ENCODE measurements around the gene STRADA.

Gene STRADA

DNA sequence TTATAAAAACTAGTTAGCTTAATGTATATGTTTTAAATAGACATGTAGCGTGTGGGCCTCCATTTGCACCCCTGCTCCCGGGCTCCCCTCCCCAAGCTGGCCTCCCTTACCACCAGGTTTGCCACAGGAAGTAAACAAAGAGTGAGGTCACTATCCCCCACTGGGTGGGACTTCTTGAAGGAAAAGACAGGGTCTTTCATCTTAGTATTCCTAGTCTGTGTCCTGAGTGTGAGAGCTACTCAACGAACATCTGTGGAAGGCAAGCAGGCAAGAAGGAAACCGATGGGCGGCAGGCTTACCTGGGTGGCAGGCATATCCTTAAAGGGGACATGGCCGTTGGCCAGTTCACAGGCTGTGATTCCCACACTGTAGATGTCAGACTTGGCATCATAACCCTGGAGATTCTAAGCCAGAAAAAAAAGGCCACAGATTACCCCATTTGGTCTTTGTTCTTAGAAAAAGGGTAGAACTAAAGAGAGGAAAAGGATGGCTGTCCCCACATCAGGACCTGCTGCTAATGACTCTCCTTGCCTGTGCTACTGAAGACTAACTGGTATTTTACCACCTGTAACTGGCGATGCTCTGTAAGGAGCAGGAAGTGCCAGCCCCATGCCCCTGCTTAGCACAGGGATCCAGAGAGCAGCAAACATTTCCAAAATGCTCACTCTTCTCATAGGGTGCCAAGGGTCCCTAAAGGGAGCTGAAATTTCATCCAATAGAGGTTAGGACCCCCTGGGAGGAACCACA, 35.1 kb downstream of the STRADA start:
- H3K27me3 ChIP-seq (ENCODE audit: insufficient read depth, low read length, poor library complexity), result no peaks in the 10 kb centered on the region
- no peak overlapping the region for H3K27ac ChIP-seq (ENCODE audit: low read depth, low read length)
- H2BK5ac ChIP-seq (ENCODE audit: low read length), result no peak overlapping the region
- peaks cover 5% of the 10 kb centered on the region for H3K36me3 ChIP-seq (ENCODE audit: control insufficient read depth, insufficient read depth, low read length)
- peaks cover 8% of the 10 kb centered on the region for H3K79me2 ChIP-seq (ENCODE audit: control insufficient read depth, insufficient read depth, low read length)
- no peak overlapping the region for H4K5ac ChIP-seq (ENCODE audit: low read length)
- no peak for DNase-seq
- no peak overlapping the region for H3K9ac ChIP-seq (ENCODE audit: low read length)
- no peak overlapping the region for H3K56ac ChIP-seq (ENCODE audit: low read length)
- H3K4me1 ChIP-seq (ENCODE audit: control insufficient read depth, low read depth, low read length), result peaks cover 6% of the 10 kb centered on the region
- no peak overlapping the region for H2BK120ac ChIP-seq (ENCODE audit: low read depth, low read length)
- H3K23ac ChIP-seq (ENCODE audit: low read length), result no peak overlapping the region
- H3K79me1 ChIP-seq (ENCODE audit: low read length), result peaks cover 9% of the 10 kb centered on the region
- H2BK15ac ChIP-seq (replicated peaks; ENCODE audit: low read depth), result no peak overlapping the region
- no peak overlapping the region for H2AK5ac ChIP-seq (ENCODE audit: low read length)
- WGBS (ENCODE audit: extremely low coverage, insufficient coverage, low lambda C conversion rate), result no CpG with 5 or more reads among the region's 7 CpGs
- no peak overlapping the region for H3K4ac ChIP-seq (ENCODE audit: low read depth, low read length)
- no peak overlapping the region for H3K4me3 ChIP-seq (ENCODE audit: low read length)
- no peak overlapping the region for H3K4me2 ChIP-seq (ENCODE audit: low read length)
- no peak overlapping the region for H4K8ac ChIP-seq (ENCODE audit: low read depth, low read length)
- H3K18ac ChIP-seq (ENCODE audit: low read length), result no peak overlapping the region

DNA sequence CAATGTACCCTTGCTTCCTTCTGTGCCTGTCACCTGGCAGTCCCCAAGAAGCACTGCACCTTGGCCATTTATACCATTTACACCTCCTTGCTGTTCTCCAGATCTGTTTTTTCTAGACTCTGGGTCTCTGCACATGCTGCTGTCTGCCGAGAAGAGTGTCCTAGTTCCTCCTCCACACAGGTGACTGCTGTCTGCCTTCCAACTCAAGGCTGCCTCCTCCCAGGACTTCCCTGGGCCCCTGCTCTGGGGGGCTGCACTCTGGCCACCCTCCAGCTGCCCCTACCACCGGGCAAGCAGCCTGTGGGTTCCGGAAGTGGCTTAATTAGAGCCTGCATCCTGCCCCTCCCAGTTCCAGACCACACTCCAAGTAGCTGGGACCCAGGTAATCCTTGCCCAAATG, 35.9 kb downstream of the STRADA start:
- Histone ChIP-seq H3K4ac (ENCODE audit: low read depth, low read length) (no peak overlapping the region), H4K5ac (ENCODE audit: low read length) (no peak overlapping the region), H3K9ac (ENCODE audit: low read length) (no peak overlapping the region), H3K4me1 (ENCODE audit: control insufficient read depth, low read depth, low read length) (peaks cover 9% of the 10 kb centered on the region), H3K4me3 (ENCODE audit: low read length) (no peak overlapping the region), H3K36me3 (ENCODE audit: control insufficient read depth, insufficient read depth, low read length) (peaks cover 2% of the 10 kb centered on the region), H3K56ac (ENCODE audit: low read length) (no peak overlapping the region), H3K4me2 (ENCODE audit: low read length) (no peak overlapping the region), H3K27ac (ENCODE audit: low read depth, low read length) (no peak overlapping the region), H3K18ac (ENCODE audit: low read length) (no peak overlapping the region), H2BK15ac (replicated peaks; ENCODE audit: low read depth) (no peak overlapping the region), H3K79me1 (ENCODE audit: low read length) (peaks cover 12% of the 10 kb centered on the region), H2BK5ac (ENCODE audit: low read length) (no peak overlapping the region), H2BK120ac (ENCODE audit: low read depth, low read length) (no peak overlapping the region), H3K79me2 (ENCODE audit: control insufficient read depth, insufficient read depth, low read length) (peaks cover 13% of the 10 kb centered on the region), H3K23ac (ENCODE audit: low read length) (no peak overlapping the region), H2AK5ac (ENCODE audit: low read length) (no peak overlapping the region), H4K8ac (ENCODE audit: low read depth, low read length) (no peak overlapping the region), H3K27me3 (ENCODE audit: insufficient read depth, low read length, poor library complexity) (no peaks in the 10 kb centered on the region)
- no CpG with 5 or more reads among the region's 3 CpGs for WGBS (ENCODE audit: extremely low coverage, insufficient coverage, low lambda C conversion rate)
- no peak for DNase-seq

DNA sequence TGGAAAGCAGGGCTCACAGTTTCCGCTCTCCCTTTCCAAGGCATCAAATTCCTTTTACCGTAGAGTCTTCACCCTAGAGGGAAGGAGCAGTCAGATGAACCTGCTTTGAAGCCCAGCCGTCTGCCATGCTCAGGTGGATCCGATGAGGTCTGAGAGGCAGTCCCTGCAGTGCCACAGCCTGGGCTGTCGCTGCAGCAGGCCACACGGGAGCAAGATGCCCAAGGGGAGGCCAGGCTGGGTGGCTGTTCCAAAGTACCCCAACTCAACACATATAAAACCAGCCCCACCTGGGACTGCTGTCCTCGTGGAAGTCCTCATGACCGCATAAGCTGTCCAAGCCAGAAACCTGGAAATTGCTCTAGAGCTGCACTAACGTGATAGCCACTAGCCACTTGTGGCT, 36.8 kb downstream of the STRADA start:
- Histone ChIP-seq H3K56ac (ENCODE audit: low read length) (peak overlapping the region; percentile 3), H3K18ac (ENCODE audit: low read length) (no peak overlapping the region)
- no CpG with 5 or more reads among the region's 9 CpGs for WGBS (ENCODE audit: extremely low coverage, insufficient coverage, low lambda C conversion rate)

DNA sequence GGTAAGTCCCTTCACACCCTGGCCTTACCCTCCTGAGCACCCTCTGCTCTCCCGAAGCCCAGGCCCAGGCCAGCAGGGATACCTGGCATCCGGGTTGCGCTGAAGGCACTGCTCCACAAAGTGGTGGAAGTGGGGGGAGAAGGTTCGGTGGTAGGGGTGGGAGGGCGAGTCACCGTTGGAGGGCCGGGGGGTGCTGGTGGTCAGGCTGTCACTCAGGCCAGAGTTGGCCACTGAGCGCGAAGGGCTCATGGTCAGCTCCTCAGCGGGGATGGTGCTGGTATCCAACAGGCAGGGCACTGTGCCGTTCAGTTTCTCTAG, 37.4 kb downstream of the STRADA start:
- DNase-seq, result no peak
- H2BK5ac ChIP-seq (ENCODE audit: low read length), result no peak overlapping the region
- H3K56ac ChIP-seq (ENCODE audit: low read length), result peak overlapping the region; percentile 34
- peaks cover 2% of the 10 kb centered on the region for H3K36me3 ChIP-seq (ENCODE audit: control insufficient read depth, insufficient read depth, low read length)
- peaks cover 13% of the 10 kb centered on the region for H3K79me2 ChIP-seq (ENCODE audit: control insufficient read depth, insufficient read depth, low read length)
- peaks cover 12% of the 10 kb centered on the region for H3K79me1 ChIP-seq (ENCODE audit: low read length)
- H3K4me3 ChIP-seq (ENCODE audit: low read length), result no peak overlapping the region
- no peak overlapping the region for H4K5ac ChIP-seq (ENCODE audit: low read length)
- no peak overlapping the region for H2AK5ac ChIP-seq (ENCODE audit: low read length)
- H3K4me1 ChIP-seq (ENCODE audit: control insufficient read depth, low read depth, low read length), result peaks cover 9% of the 10 kb centered on the region
- no peak overlapping the region for H3K9ac ChIP-seq (ENCODE audit: low read length)
- no CpG with 5 or more reads among the region's 11 CpGs for WGBS (ENCODE audit: extremely low coverage, insufficient coverage, low lambda C conversion rate)
- no peak overlapping the region for H2BK120ac ChIP-seq (ENCODE audit: low read depth, low read length)
- H3K27ac ChIP-seq (ENCODE audit: low read depth, low read length), result no peak overlapping the region
- H3K4ac ChIP-seq (ENCODE audit: low read depth, low read length), result no peak overlapping the region
- H3K27me3 ChIP-seq (ENCODE audit: insufficient read depth, low read length, poor library complexity), result no peaks in the 10 kb centered on the region
- no peak overlapping the region for H4K8ac ChIP-seq (ENCODE audit: low read depth, low read length)
- H3K23ac ChIP-seq (ENCODE audit: low read length), result no peak overlapping the region
- H2BK15ac ChIP-seq (replicated peaks; ENCODE audit: low read depth), result no peak overlapping the region
- no peak overlapping the region for H3K18ac ChIP-seq (ENCODE audit: low read length)
- H3K4me2 ChIP-seq (ENCODE audit: low read length), result no peak overlapping the region

More for the DNA sequence above, 36.8 kb downstream of the STRADA start:
- Histone ChIP-seq H2BK15ac (replicated peaks; ENCODE audit: low read depth) (no peak overlapping the region), H3K79me1 (ENCODE audit: low read length) (peaks cover 12% of the 10 kb centered on the region), H4K5ac (ENCODE audit: low read length) (no peak overlapping the region), H2BK5ac (ENCODE audit: low read length) (no peak overlapping the region), H4K8ac (ENCODE audit: low read depth, low read length) (no peak overlapping the region), H3K4ac (ENCODE audit: low read depth, low read length) (no peak overlapping the region), H3K9ac (ENCODE audit: low read length) (no peak overlapping the region), H3K79me2 (ENCODE audit: control insufficient read depth, insufficient read depth, low read length) (peaks cover 13% of the 10 kb centered on the region), H3K27me3 (ENCODE audit: insufficient read depth, low read length, poor library complexity) (no peaks in the 10 kb centered on the region), H3K23ac (ENCODE audit: low read length) (no peak overlapping the region), H2AK5ac (ENCODE audit: low read length) (no peak overlapping the region), H3K4me1 (ENCODE audit: control insufficient read depth, low read depth, low read length) (peaks cover 9% of the 10 kb centered on the region), H3K4me3 (ENCODE audit: low read length) (no peak overlapping the region), H3K27ac (ENCODE audit: low read depth, low read length) (no peak overlapping the region), H2BK120ac (ENCODE audit: low read depth, low read length) (no peak overlapping the region), H3K4me2 (ENCODE audit: low read length) (no peak overlapping the region), H3K36me3 (ENCODE audit: control insufficient read depth, insufficient read depth, low read length) (peaks cover 2% of the 10 kb centered on the region)
- no peak for DNase-seq

DNA sequence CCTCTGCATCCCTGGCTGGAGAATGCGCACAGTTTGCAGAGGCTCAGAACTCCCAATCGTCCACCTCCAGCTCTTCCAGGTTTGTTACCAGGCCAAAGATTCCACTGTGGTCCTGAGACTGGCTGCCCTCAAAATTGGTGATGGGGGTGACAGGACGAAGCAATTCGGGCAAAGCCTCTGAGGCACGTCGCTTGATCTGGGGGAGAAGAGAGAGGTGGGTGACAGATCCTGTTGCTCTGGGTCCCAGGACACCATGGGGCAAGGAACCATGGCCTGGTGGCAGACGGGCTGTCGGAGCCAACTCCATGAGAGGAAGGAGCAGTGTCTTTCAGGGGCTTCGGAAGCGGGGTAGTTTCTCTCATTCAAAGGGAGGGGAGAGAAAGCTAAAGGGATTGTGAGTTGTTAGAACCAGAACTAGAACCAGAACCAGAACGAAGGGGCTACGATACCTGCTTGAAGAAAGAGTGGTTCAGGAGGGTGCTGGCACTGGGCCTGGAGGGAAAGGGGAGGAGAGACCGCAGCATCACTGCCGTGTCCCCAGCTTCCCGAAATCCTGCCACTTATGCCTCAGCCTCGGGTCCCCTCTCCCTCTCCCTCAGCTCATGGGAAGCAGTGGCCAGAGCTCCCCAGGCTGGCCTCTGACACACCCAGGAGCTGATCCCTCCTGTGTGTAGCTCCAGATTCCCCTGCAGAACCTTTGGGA, 37.9 kb downstream of the STRADA start:
- H3K18ac ChIP-seq (ENCODE audit: low read length), result no peak overlapping the region
- H3K4me3 ChIP-seq (ENCODE audit: low read length), result no peak overlapping the region
- H3K9ac ChIP-seq (ENCODE audit: low read length), result peak overlapping the region; percentile 17
- no peak overlapping the region for H3K23ac ChIP-seq (ENCODE audit: low read length)
- H3K79me2 ChIP-seq (ENCODE audit: control insufficient read depth, insufficient read depth, low read length), result peaks cover 17% of the 10 kb centered on the region
- H3K4me1 ChIP-seq (ENCODE audit: control insufficient read depth, low read depth, low read length), result peaks cover 9% of the 10 kb centered on the region
- H3K4me2 ChIP-seq (ENCODE audit: low read length), result no peak overlapping the region
- peaks cover 12% of the 10 kb centered on the region for H3K79me1 ChIP-seq (ENCODE audit: low read length)
- peak overlapping the region; percentile 34 for H3K56ac ChIP-seq (ENCODE audit: low read length)
- H2BK120ac ChIP-seq (ENCODE audit: low read depth, low read length), result no peak overlapping the region
- H3K4ac ChIP-seq (ENCODE audit: low read depth, low read length), result no peak overlapping the region
- no peak overlapping the region for H2AK5ac ChIP-seq (ENCODE audit: low read length)
- no peak overlapping the region for H4K5ac ChIP-seq (ENCODE audit: low read length)
- no peak overlapping the region for H2BK5ac ChIP-seq (ENCODE audit: low read length)
- H2BK15ac ChIP-seq (replicated peaks; ENCODE audit: low read depth), result no peak overlapping the region
- no peaks in the 10 kb centered on the region for H3K27me3 ChIP-seq (ENCODE audit: insufficient read depth, low read length, poor library complexity)
- no peak overlapping the region for H3K27ac ChIP-seq (ENCODE audit: low read depth, low read length)
- no peak for DNase-seq
- WGBS (ENCODE audit: extremely low coverage, insufficient coverage, low lambda C conversion rate), result no CpG with 5 or more reads among the region's 16 CpGs
- no peaks in the 10 kb centered on the region for H3K36me3 ChIP-seq (ENCODE audit: control insufficient read depth, insufficient read depth, low read length)
- no peak overlapping the region for H4K8ac ChIP-seq (ENCODE audit: low read depth, low read length)
